Measurements from ENCODE around the gene CABCOCO1. TPM values are rescaled to one million over a fixed set of nuclear protein-coding genes. Genes with fewer than 3 reads are reported as not detected.
"Not testable (repeated sequence)": the region's sequence is repeated elsewhere in the genome, so short reads cannot be mapped to it uniquely, and the experiment has no call there.

The CABCOCO1 gene
- total RNA-seq, 2 donors from 2014 or later, result not detected

GRCh38 chr10:61664985-61665384, 2.3 kb downstream of the CABCOCO1 start:
- no peaks in the 10 kb centered on the region for H3K9me3 ChIP-seq (ENCODE audit: control insufficient read depth, low read length, poor library complexity, severe bottlenecking)
- Mint-ChIP-seq H3K27me3 (peaks cover 42% of the 10 kb centered on the region), H3K4me1 (no peaks in the 10 kb centered on the region), H3K27ac (no peak overlapping the region), H3K4me3 (no peak overlapping the region), H3K36me3 (ENCODE audit: low read depth) (no peaks in the 10 kb centered on the region)
- DNase-seq (no peak), ATAC-seq (no peak)

- ATAC-seq (no peak), DNase-seq (no peak)
- H3K36me3 Mint-ChIP-seq (ENCODE audit: low read depth), result no peaks in the 10 kb centered on the region
- no peak overlapping the region for H3K4me3 Mint-ChIP-seq
- no peaks in the 10 kb centered on the region for H3K4me1 Mint-ChIP-seq
- H3K27me3 Mint-ChIP-seq, result peaks cover 10% of the 10 kb centered on the region
- no peaks in the 10 kb centered on the region for H3K9me3 ChIP-seq (ENCODE audit: control insufficient read depth, low read length, poor library complexity, severe bottlenecking)
- no peak overlapping the region for H3K27ac Mint-ChIP-seq
Measured at GRCh38 chr10:61669161-61669725, 6.5 kb downstream of the CABCOCO1 start.

- no peaks in the 10 kb centered on the region for H3K9me3 ChIP-seq (ENCODE audit: control insufficient read depth, low read length, poor library complexity, severe bottlenecking)
- Mint-ChIP-seq H3K36me3 (ENCODE audit: low read depth) (no peaks in the 10 kb centered on the region), H3K27ac (no peak overlapping the region), H3K4me1 (no peaks in the 10 kb centered on the region), H3K27me3 (peaks cover 4% of the 10 kb centered on the region), H3K4me3 (no peak overlapping the region)
- no peak for ATAC-seq
- DNase-seq, result no peak
Measured at GRCh38 chr10:61669849-61670248, 7.1 kb downstream of the CABCOCO1 start.

- ATAC-seq (no peak), DNase-seq (no peak)
- Mint-ChIP-seq H3K27me3 (no peaks in the 10 kb centered on the region), H3K4me3 (no peak overlapping the region), H3K36me3 (ENCODE audit: low read depth) (no peaks in the 10 kb centered on the region), H3K4me1 (no peaks in the 10 kb centered on the region), H3K27ac (no peak overlapping the region)
- H3K9me3 ChIP-seq (ENCODE audit: control insufficient read depth, low read length, poor library complexity, severe bottlenecking), result no peaks in the 10 kb centered on the region
Measured at GRCh38 chr10:61673360-61673759, 10.6 kb downstream of the CABCOCO1 start.

GRCh38 chr10:61682323-61682722, 19.6 kb downstream of the CABCOCO1 start:
- Mint-ChIP-seq H3K4me1 (no peaks in the 10 kb centered on the region), H3K27ac (no peak overlapping the region), H3K27me3 (no peaks in the 10 kb centered on the region), H3K36me3 (ENCODE audit: low read depth) (no peaks in the 10 kb centered on the region), H3K4me3 (no peak overlapping the region)
- no peak for DNase-seq
- ATAC-seq, result no peak
- H3K9me3 ChIP-seq (ENCODE audit: control insufficient read depth, low read length, poor library complexity, severe bottlenecking), result no peaks in the 10 kb centered on the region

GRCh38 chr10:61683319-61683718, 20.6 kb downstream of the CABCOCO1 start:
- Mint-ChIP-seq H3K4me1 (no peaks in the 10 kb centered on the region), H3K27me3 (no peaks in the 10 kb centered on the region), H3K4me3 (no peak overlapping the region), H3K36me3 (ENCODE audit: low read depth) (no peaks in the 10 kb centered on the region), H3K27ac (no peak overlapping the region)
- no peak for ATAC-seq
- DNase-seq, result no peak
- no peaks in the 10 kb centered on the region for H3K9me3 ChIP-seq (ENCODE audit: control insufficient read depth, low read length, poor library complexity, severe bottlenecking)

GRCh38 chr10:61684894-61685507, 22.3 kb downstream of the CABCOCO1 start:
- Mint-ChIP-seq H3K36me3 (ENCODE audit: low read depth) (no peaks in the 10 kb centered on the region), H3K27me3 (no peaks in the 10 kb centered on the region), H3K27ac (no peak overlapping the region), H3K4me1 (no peaks in the 10 kb centered on the region), H3K4me3 (no peak overlapping the region)
- H3K9me3 ChIP-seq (ENCODE audit: control insufficient read depth, low read length, poor library complexity, severe bottlenecking), result no peaks in the 10 kb centered on the region
- DNase-seq, result no peak
- no peak for ATAC-seq

- no peak for DNase-seq
- H3K4me3 Mint-ChIP-seq, result no peak overlapping the region
- no peak overlapping the region for H3K27ac Mint-ChIP-seq
- H3K27me3 Mint-ChIP-seq, result peaks cover 11% of the 10 kb centered on the region
- no peaks in the 10 kb centered on the region for H3K4me1 Mint-ChIP-seq
- no peak for ATAC-seq
- H3K36me3 Mint-ChIP-seq (ENCODE audit: low read depth), result peaks cover 2% of the 10 kb centered on the region
- H3K9me3 ChIP-seq (ENCODE audit: control insufficient read depth, low read length, poor library complexity, severe bottlenecking), result no peaks in the 10 kb centered on the region
Measured at GRCh38 chr10:61688551-61689308, 26.0 kb downstream of the CABCOCO1 start.

GRCh38 chr10:61691667-61692066, 28.9 kb downstream of the CABCOCO1 start:
- H3K27ac Mint-ChIP-seq; ATAC-seq; H3K9me3 ChIP-seq (ENCODE audit: control insufficient read depth, low read length, poor library complexity, severe bottlenecking); H3K4me3 Mint-ChIP-seq; H3K36me3 Mint-ChIP-seq (ENCODE audit: low read depth); DNase-seq; H3K4me1 Mint-ChIP-seq: not testable (repeated sequence)
- H3K27me3 Mint-ChIP-seq, result peaks cover 20% of the 10 kb centered on the region

- H3K4me1 Mint-ChIP-seq, result no peaks in the 10 kb centered on the region
- ATAC-seq (no peak), DNase-seq (no peak)
- H3K9me3 ChIP-seq (ENCODE audit: control insufficient read depth, low read length, poor library complexity, severe bottlenecking), result no peaks in the 10 kb centered on the region
- peaks cover 2% of the 10 kb centered on the region for H3K36me3 Mint-ChIP-seq (ENCODE audit: low read depth)
- H3K27ac Mint-ChIP-seq, result no peak overlapping the region
- no peak overlapping the region for H3K4me3 Mint-ChIP-seq
- peaks cover 20% of the 10 kb centered on the region for H3K27me3 Mint-ChIP-seq
Measured at GRCh38 chr10:61692447-61693010, 29.8 kb downstream of the CABCOCO1 start.

GRCh38 chr10:61698968-61699655, 36.4 kb downstream of the CABCOCO1 start:
- no peaks in the 10 kb centered on the region for H3K9me3 ChIP-seq (ENCODE audit: control insufficient read depth, low read length, poor library complexity, severe bottlenecking)
- H3K4me1 Mint-ChIP-seq, result no peaks in the 10 kb centered on the region
- no peaks in the 10 kb centered on the region for H3K36me3 Mint-ChIP-seq (ENCODE audit: low read depth)
- no peak for DNase-seq
- no peak for ATAC-seq
- H3K4me3 Mint-ChIP-seq, result no peak overlapping the region
- peaks cover 13% of the 10 kb centered on the region for H3K27me3 Mint-ChIP-seq
- H3K27ac Mint-ChIP-seq, result no peak overlapping the region

- ATAC-seq (no peak), DNase-seq (no peak)
- no peaks in the 10 kb centered on the region for H3K4me1 Mint-ChIP-seq
- H3K9me3 ChIP-seq (ENCODE audit: control insufficient read depth, low read length, poor library complexity, severe bottlenecking), result no peaks in the 10 kb centered on the region
- H3K27me3 Mint-ChIP-seq, result peaks cover 7% of the 10 kb centered on the region
- no peak overlapping the region for H3K4me3 Mint-ChIP-seq
- H3K36me3 Mint-ChIP-seq (ENCODE audit: low read depth), result no peaks in the 10 kb centered on the region
- H3K27ac Mint-ChIP-seq, result no peak overlapping the region
Measured at GRCh38 chr10:61701055-61701705, 38.5 kb downstream of the CABCOCO1 start.

GRCh38 chr10:61701706-61702105, 39.0 kb downstream of the CABCOCO1 start:
- H3K4me3 Mint-ChIP-seq, result no peak overlapping the region
- H3K27ac Mint-ChIP-seq, result no peak overlapping the region
- H3K36me3 Mint-ChIP-seq (ENCODE audit: low read depth), result no peaks in the 10 kb centered on the region
- H3K4me1 Mint-ChIP-seq, result no peaks in the 10 kb centered on the region
- no peak for ATAC-seq
- peaks cover 7% of the 10 kb centered on the region for H3K27me3 Mint-ChIP-seq
- no peaks in the 10 kb centered on the region for H3K9me3 ChIP-seq (ENCODE audit: control insufficient read depth, low read length, poor library complexity, severe bottlenecking)
- no peak for DNase-seq

Measured in T-helper 17 cell (primary cell).